NCI-H2029 (cell line): ENCODE measurements around the gene RANBP17.
"Not testable (repeated sequence)": the region's sequence is repeated elsewhere in the genome, so short reads cannot be mapped to it uniquely, and the experiment has no call there.

Experiments
- DNase-seq: peaks from one replicate; lab custom pipeline; 2025; lab: John Stamatoyannopoulos, UW

RANBP17 gene

GRCh38 chr5:171250738-171251137, 388.9 kb downstream of the RANBP17 start:
- DNase-seq = no peak

GRCh38 chr5:171251519-171251918, 389.7 kb downstream of the RANBP17 start:
- no peak for DNase-seq

- DNase-seq = no peak
Measured at GRCh38 chr5:171252674-171253073, 390.9 kb downstream of the RANBP17 start.

GRCh38 chr5:171258737-171259415, 397.1 kb downstream of the RANBP17 start:
- no peak for DNase-seq

GRCh38 chr5:171261361-171261760, 399.5 kb downstream of the RANBP17 start:
- no peak for DNase-seq

- no peak for DNase-seq
Measured at GRCh38 chr5:171261904-171262303, 400.1 kb downstream of the RANBP17 start.

GRCh38 chr5:171263181-171263580, 401.4 kb downstream of the RANBP17 start:
- DNase-seq = no peak

- no peak for DNase-seq
Measured at GRCh38 chr5:171264843-171265242, 403.0 kb downstream of the RANBP17 start.

GRCh38 chr5:171268700-171269620, 407.1 kb downstream of the RANBP17 start:
- DNase-seq = no peak

GRCh38 chr5:171269717-171270116, 407.9 kb downstream of the RANBP17 start:
- DNase-seq = no peak

GRCh38 chr5:171270136-171270535, 408.3 kb downstream of the RANBP17 start:
- DNase-seq = no peak

GRCh38 chr5:171271798-171272197, 410.0 kb downstream of the RANBP17 start:
- no peak for DNase-seq

GRCh38 chr5:171272996-171273970, 411.5 kb downstream of the RANBP17 start:
- DNase-seq = no peak

- no peak for DNase-seq
Measured at GRCh38 chr5:171275841-171276544, 414.2 kb downstream of the RANBP17 start.

- no peak for DNase-seq
Measured at GRCh38 chr5:171283753-171284152, 421.9 kb downstream of the RANBP17 start.

- no peak for DNase-seq
Measured at GRCh38 chr5:171285465-171285864, 423.6 kb downstream of the RANBP17 start.

GRCh38 chr5:171288066-171288465, 426.2 kb downstream of the RANBP17 start:
- DNase-seq = no peak

GRCh38 chr5:171291371-171291770, 429.6 kb downstream of the RANBP17 start:
- no peak for DNase-seq

GRCh38 chr5:171295299-171295698, 433.5 kb downstream of the RANBP17 start:
- no peak for DNase-seq

- DNase-seq = no peak
Measured at GRCh38 chr5:171295801-171296200, 434.0 kb downstream of the RANBP17 start.

- DNase-seq = not testable (repeated sequence)
Measured at GRCh38 chr5:171297941-171298340, 436.1 kb downstream of the RANBP17 start.
